Upper lobe of left lung (tissue), 6 donors: Measurements from ENCODE around the gene DRC3. TPM values are rescaled to one million over a fixed set of nuclear protein-coding genes. Genes with fewer than 3 reads are reported as not detected.

Source experiments
- ATAC-seq, 2 donors: fragments of 200-7000 bp; cut with Tn5 transposase; one replicate each; pipeline ENCODE4 v1.9.1; 2022; ENCODE audit warnings: mild to moderate bottlenecking in 2 of 2, moderate library complexity in 2 of 2; ENCODE audit not compliant: low FRiP score in 2 of 2
- DNase-seq, 2 donors: peaks; one replicate each; pipeline ENCODE4 v3.0.0-alpha.2; 2019 to 2020
- H3K27ac ChIP-seq, 4 donors: fragments of 200-600 bp; sonication (generic); one replicate each; pipeline ENCODE4 v1.5.1; 2016 to 2019
- H3K27me3 ChIP-seq, 4 donors: fragments of 200-600 bp; sonication (generic); one replicate each; pipeline ENCODE4 v1.5.1; 2017 to 2019
- H3K36me3 ChIP-seq, 4 donors: fragments of 200-600 bp; sonication (generic); one replicate each; pipeline ENCODE4 v1.5.1; 2016 to 2019
- H3K4me1 ChIP-seq, 4 donors: fragments of 200-600 bp; sonication (generic); one replicate each; pipeline ENCODE4 v1.5.1; 2018 to 2019
- H3K4me3 ChIP-seq, 4 donors: fragments of 200-600 bp; sonication (generic); one replicate each; pipeline ENCODE4 v1.5.1; 2017 to 2019; ENCODE audit warnings: mild to moderate bottlenecking in 2 of 4, moderate library complexity in 1 of 4
- H3K9me3 ChIP-seq, 4 donors: fragments of 200-600 bp; sonication (generic); one replicate each; pipeline ENCODE4 v1.5.1; 2018 to 2019
- CTCF ChIP-seq, 6 experiments: fragments of 450-650 bp in 4 of 6; fragments of 200-600 bp in 2 of 6; sonication (generic) in 2 of 6; IDR thresholded peaks; one replicate each; pipeline ENCODE4 v1.5.1; 2016 to 2019; ENCODE audit warnings: antibody characterized with exemption in 6 of 6
- EP300 ChIP-seq, 4 donors: sonication (generic); formaldehyde crosslinking; IDR thresholded peaks; one replicate each; pipeline ENCODE4 v1.5.1; 2017; ENCODE audit warnings: antibody characterized with exemption in 4 of 4, control low read depth in 2 of 4
- POLR2A ChIP-seq, 4 donors: fragments of 450-650 bp; IDR thresholded peaks; one replicate each; pipeline ENCODE4 v1.5.1; 2016 to 2017; ENCODE audit warnings: antibody characterized with exemption in 4 of 4, mild to moderate bottlenecking in 2 of 4
- POLR2AphosphoS5 ChIP-seq, 2 donors: sonication (generic); formaldehyde crosslinking; IDR thresholded peaks; one replicate each; pipeline ENCODE4 v1.5.1; 2017; ENCODE audit warnings: antibody characterized with exemption in 2 of 2
- WGBS, 2 donors: methylation state at CpG; one replicate each; pipeline ENCODE4 v1.1.5; 2017 to 2018; 5-methylcytosine and 5-hydroxymethylcytosine counted together
- total RNA-seq, 6 donors: library from RNA; depleted of rRNA in 4 of 6; stranded (reverse); fragments of >200 nt in 4 of 6; gene quantifications; one replicate each; pipeline versions ENCODE4 v1.1.0 to v1.2.1, GENCODE V29; 2016 to 2021
- donor health status: DM: no; HTN: no; CAD: no; lungs with moderate emphysema.
- donor health status: DM: no; HTN: yes; CAD: no; lungs with severe emphysema.

Gene DRC3
- total RNA-seq, 6 donors from 2014 or later: 1.5 to 46.2 (median 11.4) TPM

- H3K4me3 ChIP-seq: peak overlapping the region in 3 of 4 donors; percentile 88 to 94 (median 90)
- WGBS, 2 donors: 31 to 39% methylated on average over 1 of the region's 1 CpG
- peak overlapping the region; percentile 91 to 96 (median 92) for H3K27ac ChIP-seq
- H3K27me3 ChIP-seq: no peaks in the 10 kb centered on the region
- H3K36me3 ChIP-seq: no peaks in the 10 kb centered on the region
- peaks cover 22 to 34% (median 30%) of the 10 kb centered on the region in 4 donors for H3K4me1 ChIP-seq
- TF ChIP-seq POLR2A (IDR thresholded peaks at IDR 0.05): no peak
- no peak for TF ChIP-seq POLR2AphosphoS5 (IDR thresholded peaks at IDR 0.05)
- TF ChIP-seq EP300 (IDR thresholded peaks at IDR 0.05): no peak
- TF ChIP-seq CTCF (IDR thresholded peaks at IDR 0.05): no peak
- no peak for DNase-seq
- H3K9me3 ChIP-seq: no peaks in the 10 kb centered on the region
- no peak for ATAC-seq
Observed at GRCh38 chr17:17970699-17971430, 1.8 kb upstream of the DRC3 start.

DNA sequence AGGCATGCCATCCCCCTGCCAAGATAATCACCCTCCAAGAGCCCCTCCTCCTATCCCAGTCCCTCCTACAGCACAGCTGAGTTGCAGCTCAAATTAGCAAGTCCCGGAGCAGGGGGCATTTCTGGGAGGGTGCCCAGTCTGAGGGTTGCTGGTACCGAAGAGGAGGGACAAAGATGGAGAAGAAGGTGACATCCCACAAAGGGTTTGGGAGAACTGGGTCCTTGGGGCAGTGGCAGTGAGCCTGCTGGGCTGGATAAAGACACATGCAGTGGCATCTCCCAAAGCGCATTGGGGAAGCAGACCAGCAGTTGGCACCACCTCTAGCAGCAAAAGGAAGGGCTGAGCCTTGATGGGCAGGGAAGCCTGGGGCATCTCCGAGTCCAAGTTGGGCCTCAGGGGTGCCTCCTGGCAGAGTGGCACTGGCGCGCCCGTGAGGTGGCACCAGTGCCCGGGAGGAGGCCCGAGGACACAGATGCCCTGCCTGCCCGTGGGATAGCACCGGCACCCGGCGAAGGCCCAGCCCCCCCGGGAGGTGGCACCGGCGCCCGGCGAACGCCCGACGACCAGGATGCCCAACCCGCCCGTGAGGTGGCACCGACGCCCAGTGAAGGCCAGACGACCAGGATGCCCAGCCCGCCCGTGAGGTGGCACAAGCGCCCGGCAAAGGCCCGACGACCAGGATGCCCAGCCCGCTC lies 1.1 kb upstream of the DRC3 start:
- H3K27me3 ChIP-seq: no peaks in the 10 kb centered on the region
- no peaks in the 10 kb centered on the region for H3K36me3 ChIP-seq
- ATAC-seq (no peak), DNase-seq (peak; percentile 41 to 94)
- 2 to 7% methylated on average over 3 to 32 of the region's 33 CpGs for WGBS, 2 donors
- peaks cover 22 to 34% (median 28%) of the 10 kb centered on the region in 4 donors for H3K4me1 ChIP-seq
- H3K9me3 ChIP-seq: no peaks in the 10 kb centered on the region
- peak overlapping the region; percentile 91 to 96 (median 92) for H3K27ac ChIP-seq
- TF ChIP-seq CTCF (IDR thresholded peaks at IDR 0.05) (no peak), POLR2AphosphoS5 (IDR thresholded peaks at IDR 0.05) (no peak)
- H3K4me3 ChIP-seq: peak overlapping the region; percentile 88 to 97 (median 92)

DNA sequence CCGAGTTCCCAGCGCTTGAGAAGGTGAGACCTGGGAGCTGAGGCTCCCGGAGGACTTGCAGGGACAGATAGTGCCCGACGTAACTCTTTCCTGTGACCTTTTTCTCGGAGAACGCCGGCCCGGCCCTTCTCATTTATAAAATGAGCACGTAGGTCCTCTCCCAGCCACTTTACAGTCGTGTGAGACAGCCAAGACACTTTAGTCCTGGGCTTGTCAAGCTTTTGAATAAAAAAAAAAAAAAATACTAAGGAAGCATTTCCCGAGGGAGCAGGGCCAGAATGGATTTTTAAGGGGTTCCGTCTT lies 241 bp downstream of the DRC3 start:
- Histone ChIP-seq H3K9me3 (no peaks in the 10 kb centered on the region), H3K27ac (peak overlapping the region in 3 of 4 donors; percentile 13 to 71 (median 62)), H3K27me3 (no peaks in the 10 kb centered on the region), H3K4me1 (peaks cover 22 to 34% (median 27%) of the 10 kb centered on the region in 4 donors), H3K4me3 (peak overlapping the region; percentile 61 to 94 (median 78)), H3K36me3 (no peaks in the 10 kb centered on the region)
- ATAC-seq (no peak), DNase-seq (no peak)
- TF ChIP-seq CTCF (IDR thresholded peaks at IDR 0.05) (no peak), POLR2A (IDR thresholded peaks at IDR 0.05) (peak in 1 of 4 donors; percentile 34), POLR2AphosphoS5 (IDR thresholded peaks at IDR 0.05) (no peak), EP300 (IDR thresholded peaks at IDR 0.05) (no peak)
- whole genome bisulfite sequencing, 2 donors: 2 to 4% methylated on average over 13 of the region's 13 CpGs

GRCh38 chr17:17975436-17975835 lies 2.8 kb downstream of the DRC3 start:
- no peak for TF ChIP-seq POLR2A (IDR thresholded peaks at IDR 0.05)
- no peak for TF ChIP-seq EP300 (IDR thresholded peaks at IDR 0.05)
- no peak for TF ChIP-seq POLR2AphosphoS5 (IDR thresholded peaks at IDR 0.05)
- TF ChIP-seq CTCF (IDR thresholded peaks at IDR 0.05): no peak
- Histone ChIP-seq H3K9me3 (no peaks in the 10 kb centered on the region), H3K36me3 (no peaks in the 10 kb centered on the region), H3K27me3 (no peaks in the 10 kb centered on the region), H3K4me1 (peaks cover 14 to 23% (median 18%) of the 10 kb centered on the region in 4 donors), H3K27ac (no peak overlapping the region), H3K4me3 (no peak overlapping the region)
- DNase-seq (no peak), ATAC-seq (no peak)
- WGBS, 2 donors: 55 to 65% methylated on average over 4 to 8 of the region's 8 CpGs
